HS-27A (cell line): ENCODE data around the gene TAS1R3.
A peak's percentile ranks its signal among the peaks of the same experiment; 100 is the strongest.

Experiments used
- DNase-seq: peaks from one replicate; pipeline ENCODE4 v3.0.0-alpha.2; 2012; ENCODE audit warnings: low read depth, missing footprints

The TAS1R3 gene

DNA sequence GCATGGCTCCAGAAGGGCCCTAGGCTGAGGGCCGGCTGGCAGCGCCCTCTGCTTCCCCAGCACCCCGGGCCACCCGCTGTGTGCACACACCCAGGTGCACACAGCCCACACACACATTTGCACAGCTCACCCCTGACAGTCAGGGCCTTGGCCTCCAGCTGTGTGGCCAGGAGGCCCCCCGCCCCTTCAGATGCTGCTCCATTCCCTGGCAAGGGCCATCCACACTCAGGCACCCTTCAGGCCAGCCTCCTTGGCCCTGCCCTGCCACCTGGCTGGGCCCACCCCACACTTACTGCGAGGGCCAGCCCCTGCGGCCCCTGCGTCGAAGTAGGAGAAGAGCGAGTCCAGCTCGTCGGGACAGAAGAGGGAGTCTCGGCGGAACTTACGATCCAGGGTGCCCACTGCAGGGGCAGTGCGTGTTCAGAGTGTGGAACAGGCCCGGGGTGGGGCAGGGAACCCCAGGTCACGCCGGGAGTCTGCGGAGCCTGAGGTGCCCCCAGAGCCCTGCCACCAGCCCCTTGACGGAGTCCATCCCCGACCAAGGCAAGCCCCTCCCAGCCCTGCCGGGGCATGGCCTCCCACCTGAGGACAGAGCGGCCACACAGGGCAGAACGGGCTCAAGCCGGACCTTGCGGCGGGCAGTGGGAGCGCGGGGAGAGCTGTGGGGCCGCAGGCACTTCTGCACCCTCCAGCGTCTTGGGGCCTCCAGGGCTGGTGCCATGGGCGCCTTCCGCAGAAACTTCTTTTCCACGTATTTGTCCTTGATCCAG is 35.7 kb upstream of the TAS1R3 start:
- no peak for DNase-seq

DNA sequence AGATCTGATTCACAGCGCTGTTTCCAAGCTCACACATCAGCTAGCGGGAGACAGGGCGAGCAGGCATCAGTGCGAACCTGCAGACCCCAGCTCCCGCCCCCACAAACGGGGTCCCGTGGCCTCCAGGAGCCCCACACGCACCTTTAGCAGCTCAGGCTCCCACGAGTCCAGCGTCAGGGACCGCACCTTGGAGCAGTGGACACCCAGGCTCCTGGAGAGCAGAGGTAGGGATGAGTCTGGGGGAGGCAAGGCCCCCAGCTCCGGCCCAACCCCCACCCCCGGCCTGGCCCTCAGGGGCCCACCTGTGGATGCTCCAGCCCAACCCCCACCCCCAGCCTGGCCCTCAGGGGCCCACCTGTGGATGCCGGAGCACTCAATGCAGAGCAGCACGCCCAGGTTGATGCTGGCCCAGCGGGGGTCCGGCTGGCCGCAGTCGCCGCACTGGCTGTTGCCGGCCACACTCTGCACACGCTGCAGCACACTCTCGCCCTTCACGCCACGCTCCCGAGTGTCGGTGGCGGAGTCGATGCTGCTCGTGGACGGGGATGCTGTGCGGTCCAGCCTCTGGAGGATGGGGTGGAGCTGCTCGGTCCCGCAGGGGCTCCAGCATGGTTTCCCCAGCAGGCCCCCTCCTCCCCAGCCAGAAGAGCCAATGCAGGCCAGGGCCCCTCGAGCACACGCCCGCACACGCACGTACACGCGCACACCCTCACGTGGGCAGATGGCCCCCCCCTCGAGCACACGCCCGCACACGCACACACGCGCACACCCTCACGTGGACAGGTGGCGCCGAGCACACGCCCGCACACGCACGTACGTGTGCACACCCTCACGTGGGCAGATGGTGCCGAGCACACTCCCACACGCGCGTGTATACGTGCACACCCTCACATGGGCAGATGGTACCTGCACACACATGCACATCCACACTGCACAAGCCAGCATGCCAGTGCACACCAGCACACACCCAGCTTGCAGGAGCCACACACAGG is 34.7 kb upstream of the TAS1R3 start:
- no peak for DNase-seq

GRCh38 chr1:1297802-1298424 is 33.2 kb upstream of the TAS1R3 start:
- DNase-seq: no peak

DNA sequence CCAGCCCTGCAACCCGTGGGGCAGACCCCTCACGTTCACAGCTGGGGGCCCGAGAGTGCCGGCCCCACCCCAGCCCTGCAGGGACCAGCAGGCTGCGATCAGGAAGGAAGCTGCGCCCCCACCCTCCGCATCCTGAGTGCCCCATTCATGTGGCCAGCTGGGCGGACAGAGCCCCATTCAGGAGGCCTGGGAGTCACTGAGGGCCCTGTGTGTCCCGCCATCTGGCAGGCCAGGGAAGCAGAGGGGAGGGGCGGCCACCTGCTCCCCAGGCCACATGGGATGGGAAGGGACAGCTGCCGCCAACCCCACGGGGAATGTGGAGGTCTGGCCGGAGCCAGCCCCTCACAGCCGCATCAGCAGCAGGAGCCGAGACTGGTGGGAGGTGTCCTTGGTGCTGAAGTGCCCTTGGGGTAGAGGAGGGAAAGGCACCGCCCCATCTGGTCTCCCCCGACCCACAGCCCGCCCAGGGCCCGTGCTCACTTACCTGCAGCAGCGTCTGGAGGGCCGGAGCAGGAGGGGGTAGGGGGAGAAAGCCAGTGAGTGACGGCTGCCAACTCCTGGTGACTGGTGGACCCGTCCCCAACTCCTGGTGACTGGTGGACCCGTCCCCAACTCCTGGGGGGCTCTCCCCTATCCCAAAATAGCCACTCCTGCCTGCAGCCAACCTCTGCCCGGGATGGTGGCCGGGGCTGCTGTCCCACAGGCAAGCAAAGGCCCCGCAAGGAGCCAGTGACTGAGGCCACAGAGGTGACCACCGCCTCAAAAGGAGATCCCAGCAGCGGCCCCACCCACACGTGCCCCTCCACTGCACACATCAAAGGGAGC is 32.0 kb upstream of the TAS1R3 start:
- DNase-seq: no peak

DNA sequence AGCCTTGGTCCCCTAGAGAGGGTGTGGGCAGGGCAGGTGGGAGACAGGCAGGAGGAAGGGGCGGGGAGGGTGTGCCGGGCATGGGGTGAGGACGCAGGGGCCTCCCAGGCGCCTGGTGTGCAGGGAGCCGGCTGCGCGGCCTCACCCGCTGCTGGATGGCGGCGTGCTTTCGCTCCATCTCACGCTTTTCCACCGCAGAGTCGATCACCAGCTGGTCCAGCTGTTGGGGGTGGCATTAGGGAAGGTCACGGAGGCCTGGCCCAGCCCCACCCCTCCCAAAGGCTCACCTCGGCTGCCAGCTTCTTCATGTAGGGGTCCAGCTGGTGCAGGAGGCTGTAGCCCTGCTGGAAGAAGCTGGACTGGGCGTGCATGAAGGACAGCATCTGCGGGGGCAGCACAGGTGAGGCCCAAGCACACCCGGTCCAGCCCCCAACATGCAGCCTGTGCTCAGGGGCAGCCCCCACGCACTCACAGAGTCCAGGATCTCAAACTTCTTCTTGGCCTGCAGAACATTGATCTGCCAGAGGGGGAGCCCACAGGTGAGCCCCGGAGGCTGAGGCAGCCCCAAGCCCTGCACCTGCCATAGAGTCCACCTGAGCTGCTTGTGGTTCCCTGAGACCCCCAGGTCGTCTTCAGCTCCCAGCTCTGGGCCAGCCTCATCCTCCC is 31.3 kb upstream of the TAS1R3 start:
- no peak for DNase-seq

DNA sequence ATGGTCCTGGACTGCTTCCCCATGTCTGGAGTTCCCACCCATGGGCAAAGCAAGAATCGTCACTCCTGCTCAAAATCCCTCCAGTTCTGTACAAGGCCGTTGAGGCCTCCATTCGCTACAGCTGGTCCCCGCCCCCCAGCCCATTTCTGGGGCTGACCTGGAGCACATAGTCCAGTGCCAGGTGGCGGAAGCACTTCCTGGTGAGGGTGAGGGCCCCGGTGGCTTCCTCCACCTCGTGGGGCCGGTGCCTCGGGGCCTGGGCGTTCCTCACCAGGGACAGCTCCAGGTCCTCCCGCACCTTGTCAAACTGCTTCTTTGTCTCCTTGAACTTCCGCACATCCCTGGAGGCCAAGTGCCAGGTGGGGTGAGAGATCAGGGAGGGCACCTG is 30.7 kb upstream of the TAS1R3 start:
- no peak for DNase-seq

DNA sequence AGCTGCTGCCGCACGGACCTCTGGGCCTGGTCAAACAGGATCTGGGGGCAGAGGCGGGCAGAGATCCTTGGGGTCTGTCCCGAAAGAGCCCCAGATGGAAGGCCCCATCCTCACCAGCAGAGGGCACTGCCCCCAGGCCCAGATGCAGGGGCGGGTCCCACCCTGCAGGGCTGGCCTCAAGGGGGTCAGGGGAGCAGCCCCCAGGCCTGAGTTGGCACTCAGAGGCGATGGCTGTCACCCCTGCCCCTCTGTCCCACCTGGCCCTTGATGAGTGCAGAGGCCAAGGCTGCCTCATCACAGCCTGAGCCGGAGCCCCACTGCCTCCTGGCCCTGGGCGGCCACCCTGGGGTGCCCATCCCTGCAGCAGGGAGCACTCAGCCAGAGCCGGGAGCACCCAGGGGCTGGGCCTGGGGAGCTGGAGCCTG is 29.1 kb upstream of the TAS1R3 start:
- DNase-seq: no peak

DNA sequence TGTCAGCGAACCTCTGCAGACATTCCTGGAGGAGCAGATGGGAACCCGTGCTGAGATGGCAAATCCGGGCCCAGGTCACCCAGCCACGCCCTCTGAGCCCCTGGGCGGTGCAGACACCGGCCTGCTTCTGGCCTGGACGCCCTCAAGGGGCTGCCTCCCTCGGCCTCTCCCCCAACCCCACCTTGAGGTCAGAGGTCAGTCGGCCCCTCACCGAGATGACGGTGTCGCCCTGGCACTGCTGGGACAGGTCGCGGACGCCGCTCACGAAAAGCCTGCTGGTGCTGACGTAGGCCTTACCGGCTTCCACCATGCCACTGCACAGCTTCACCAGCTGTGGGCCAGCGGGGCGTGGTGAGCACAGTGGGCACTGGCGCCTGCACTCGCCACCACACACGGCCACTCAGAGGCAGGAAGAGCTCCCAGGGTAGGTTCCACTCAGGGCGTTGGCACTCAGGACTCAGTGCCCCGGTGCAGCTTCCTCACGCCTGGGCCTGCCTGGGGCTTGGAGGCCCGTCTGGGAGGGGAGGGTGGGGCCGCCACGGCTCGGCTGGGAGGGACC is 28.1 kb upstream of the TAS1R3 start:
- no peak for DNase-seq

GRCh38 chr1:1303736-1304135 is 27.3 kb upstream of the TAS1R3 start:
- no peak for DNase-seq

DNA sequence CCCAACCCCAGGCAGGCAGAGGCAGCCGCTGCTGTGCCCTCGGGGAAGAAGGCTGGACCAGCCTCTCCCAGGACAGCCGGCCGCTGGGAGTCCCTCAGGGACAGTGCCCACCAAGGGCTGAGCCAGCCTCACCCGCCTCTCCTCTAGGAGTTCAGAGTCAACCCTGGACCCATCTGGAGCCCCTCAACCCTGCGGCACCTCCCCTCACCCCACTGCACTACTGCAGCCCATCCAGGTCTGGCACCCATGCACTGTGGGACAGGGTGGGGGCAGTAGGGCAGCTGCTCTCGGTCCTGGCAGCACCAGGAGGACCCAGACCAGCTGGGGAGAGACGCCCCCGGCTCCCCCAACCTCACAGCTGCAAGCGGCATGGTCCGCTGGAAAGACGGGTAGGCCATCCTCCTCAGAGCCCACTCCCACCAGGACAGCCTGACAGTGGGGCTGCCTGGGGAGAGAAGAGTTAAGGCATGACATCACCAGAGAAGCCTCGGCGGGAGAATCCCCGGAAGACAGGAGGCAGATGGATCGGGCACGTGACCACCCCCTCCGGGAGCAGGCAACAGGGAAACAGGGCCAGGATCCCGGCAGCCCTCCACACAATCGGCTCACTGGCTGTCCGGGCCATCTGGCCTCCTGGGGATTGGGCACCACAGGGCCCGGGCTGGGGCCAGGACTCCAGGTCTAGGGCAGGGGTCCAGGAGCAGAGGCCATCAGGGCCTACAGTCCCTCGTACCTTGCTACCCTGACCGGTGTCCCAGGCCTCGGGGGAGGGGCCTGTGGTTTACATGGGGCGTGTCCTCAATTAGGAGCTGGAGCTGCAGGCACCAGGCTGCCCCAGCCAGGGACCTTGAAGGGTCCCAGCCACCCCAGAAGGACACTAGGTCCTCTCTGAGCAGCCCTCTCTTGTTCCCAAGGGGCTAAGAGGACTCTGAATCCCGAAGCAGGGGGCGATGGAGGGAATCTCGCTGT is 26.5 kb upstream of the TAS1R3 start:
- peak; percentile 53 for DNase-seq

- peak; percentile 63 for DNase-seq
Observed at GRCh38 chr1:1305300-1306069, 25.6 kb upstream of the TAS1R3 start.

GRCh38 chr1:1306070-1306660 is 24.9 kb upstream of the TAS1R3 start:
- DNase-seq: no peak

- DNase-seq: no peak
Observed at GRCh38 chr1:1306661-1307260, 24.3 kb upstream of the TAS1R3 start.

DNA sequence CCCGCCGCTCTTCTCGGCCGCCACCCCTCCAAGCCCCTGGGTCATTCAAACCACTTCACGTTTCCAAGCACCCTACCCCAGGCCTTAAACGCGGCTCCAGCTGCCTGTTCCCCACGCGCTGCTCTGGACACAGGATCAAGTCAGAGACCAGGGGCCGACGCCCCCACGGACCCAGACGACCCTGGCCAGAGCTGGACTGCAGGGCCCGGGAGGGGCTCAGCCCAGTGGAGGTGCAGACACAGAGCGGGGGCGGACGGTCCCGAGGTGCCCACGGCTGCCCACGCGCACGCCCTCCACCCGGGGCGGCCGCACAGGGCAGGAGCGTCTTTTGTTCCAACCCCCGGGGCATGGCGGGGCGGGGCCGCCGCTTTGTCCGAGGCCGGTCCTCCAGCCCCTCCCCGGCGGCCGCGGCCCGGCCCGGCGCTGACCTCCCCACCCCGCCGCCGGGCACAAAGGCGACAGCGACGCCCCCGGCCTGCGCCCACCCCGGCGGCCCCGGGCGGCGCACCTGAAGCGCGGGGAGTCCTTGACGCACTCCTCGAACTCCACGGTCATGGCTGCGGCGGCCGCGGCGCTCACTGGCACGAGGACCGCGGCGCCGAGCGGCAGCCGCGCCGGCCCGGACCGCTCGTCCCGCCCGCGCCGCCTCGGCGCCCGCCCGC is 23.7 kb upstream of the TAS1R3 start:
- DNase-seq: no peak

- DNase-seq: peak; percentile 71
Observed at GRCh38 chr1:1307923-1308755, 22.9 kb upstream of the TAS1R3 start, which contains the start of the genes ACAP3 and PUSL1. ACAP3 (minus strand) TSS chr1:1307930; CDS start chr1:1307815, 115 bp downstream. PUSL1 (plus strand) TSS chr1:1308597; CDS start chr1:1308644, 47 bp downstream.

DNA sequence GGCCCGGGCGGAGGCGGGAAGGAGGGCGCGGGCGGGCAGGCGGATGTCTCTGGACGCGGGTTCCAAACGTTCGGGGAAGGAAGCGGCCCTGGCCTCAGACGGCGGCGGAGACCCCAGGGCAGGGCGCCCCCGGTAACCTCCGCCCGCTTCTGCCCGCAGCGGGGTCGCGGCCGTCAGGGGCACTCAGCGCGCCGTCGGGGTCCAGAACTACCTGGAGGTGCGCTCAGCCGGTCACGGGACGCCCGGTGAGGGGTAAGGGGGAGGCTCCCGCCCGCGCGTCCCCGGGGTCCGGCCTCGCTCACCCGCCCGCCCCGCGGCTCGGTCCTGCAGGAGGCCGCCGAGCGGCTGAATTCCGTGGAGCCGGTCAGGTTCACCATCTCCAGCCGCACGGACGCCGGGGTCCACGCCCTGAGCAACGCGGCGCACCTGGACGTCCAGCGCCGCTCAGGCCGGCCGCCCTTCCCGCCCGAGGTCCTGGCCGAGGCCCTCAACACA is 22.3 kb upstream of the TAS1R3 start:
- no peak for DNase-seq
